Measurements from ENCODE around the gene CBX5.
"Not testable (repeated sequence)": the region's sequence is repeated elsewhere in the genome, so short reads cannot be mapped to it uniquely, and the experiment has no call there.

The CBX5 gene

DNA sequence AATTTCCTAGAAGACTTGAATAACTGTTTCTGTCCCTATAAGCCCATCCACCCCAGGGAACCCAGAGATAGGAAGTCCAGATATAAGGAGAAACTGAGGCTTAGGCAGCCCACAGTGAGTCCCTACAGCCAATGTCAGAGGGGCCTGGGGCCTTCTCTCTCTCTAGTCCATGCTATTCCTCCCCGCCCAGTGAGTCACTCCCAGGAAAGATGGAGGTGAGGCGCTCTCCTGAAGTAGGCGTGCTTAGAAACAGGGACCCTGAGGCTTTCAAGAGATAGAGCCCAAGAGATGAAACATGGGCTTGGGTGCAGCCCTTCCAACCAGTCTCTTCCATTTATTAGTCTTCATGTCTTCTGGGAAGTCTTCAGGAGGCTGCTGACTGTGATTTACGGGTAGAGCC is 88.8 kb downstream of the CBX5 start:
- no peaks in the 10 kb centered on the region for H3K36me3 ChIP-seq (ENCODE audit: control insufficient read depth, insufficient read depth, low read length)
- no peak overlapping the region for H3K27ac ChIP-seq (ENCODE audit: insufficient read depth, low read depth, low read length, poor library complexity, severe bottlenecking)
- no peaks in the 10 kb centered on the region for H3K4me1 ChIP-seq (ENCODE audit: control insufficient read depth, insufficient read depth, low read length)
- H3K9me3 ChIP-seq (ENCODE audit: control insufficient read depth, low read length) = no peaks in the 10 kb centered on the region
- H3K4me3 ChIP-seq (ENCODE audit: insufficient read depth, low read depth, low read length) = no peak overlapping the region
- H3K27me3 ChIP-seq (ENCODE audit: control insufficient read depth, insufficient read depth, low read length, poor library complexity, severe bottlenecking) = peaks cover 67% of the 10 kb centered on the region
- WGBS, 2 experiments = 36 to 42% methylated on average over 4 of the region's 4 CpGs

DNA sequence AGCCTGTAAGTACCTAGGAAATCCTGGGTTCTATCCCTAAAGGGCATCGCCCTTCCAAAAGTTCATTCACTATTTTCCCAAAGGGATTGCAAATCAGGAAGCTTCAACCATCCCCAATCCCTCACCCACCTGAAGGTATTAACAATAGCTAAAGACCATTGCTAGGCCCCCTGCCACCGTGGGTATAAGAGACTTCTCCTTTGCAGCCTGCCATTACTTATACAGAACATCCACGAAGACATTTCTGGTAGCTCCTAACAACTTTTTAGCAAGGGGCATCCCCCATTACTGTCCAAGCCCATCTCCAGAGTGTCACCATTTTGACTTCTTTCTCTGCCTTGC is 90.8 kb downstream of the CBX5 start:
- no peak overlapping the region for H3K27ac ChIP-seq (ENCODE audit: insufficient read depth, low read depth, low read length, poor library complexity, severe bottlenecking)
- H3K4me1 ChIP-seq (ENCODE audit: control insufficient read depth, insufficient read depth, low read length) = no peaks in the 10 kb centered on the region
- no peaks in the 10 kb centered on the region for H3K9me3 ChIP-seq (ENCODE audit: control insufficient read depth, low read length)
- peaks cover 47% of the 10 kb centered on the region for H3K27me3 ChIP-seq (ENCODE audit: control insufficient read depth, insufficient read depth, low read length, poor library complexity, severe bottlenecking)
- WGBS, 2 experiments = 21 to 24% methylated on average over 3 of the region's 3 CpGs
- H3K36me3 ChIP-seq (ENCODE audit: control insufficient read depth, insufficient read depth, low read length) = no peaks in the 10 kb centered on the region
- H3K4me3 ChIP-seq (ENCODE audit: insufficient read depth, low read depth, low read length) = peak overlapping the region; percentile 79

DNA sequence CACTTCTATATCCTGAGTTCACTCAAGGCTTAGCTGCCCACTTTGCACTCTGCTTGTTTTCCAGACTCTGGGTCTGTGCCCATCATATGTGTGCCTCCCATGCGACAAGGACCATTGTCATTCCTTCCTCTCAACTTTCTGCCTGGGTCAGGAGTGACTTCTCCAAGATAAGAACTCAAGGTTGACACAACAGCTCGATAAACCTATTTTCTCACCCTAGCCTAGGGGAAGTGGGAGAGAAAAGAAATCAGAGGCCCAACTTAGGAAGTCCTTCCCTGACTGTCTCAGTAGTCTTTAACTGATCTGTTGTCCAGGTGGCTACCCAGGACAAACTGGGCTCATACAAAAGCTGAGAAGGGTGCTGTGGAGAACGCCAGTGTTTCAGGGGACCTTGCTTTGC is 92.8 kb downstream of the CBX5 start:
- no peaks in the 10 kb centered on the region for H3K36me3 ChIP-seq (ENCODE audit: control insufficient read depth, insufficient read depth, low read length)
- WGBS, 2 experiments = 95 to 96% methylated on average over 3 of the region's 3 CpGs
- H3K27ac ChIP-seq (ENCODE audit: insufficient read depth, low read depth, low read length, poor library complexity, severe bottlenecking) = no peak overlapping the region
- no peaks in the 10 kb centered on the region for H3K9me3 ChIP-seq (ENCODE audit: control insufficient read depth, low read length)
- H3K27me3 ChIP-seq (ENCODE audit: control insufficient read depth, insufficient read depth, low read length, poor library complexity, severe bottlenecking) = peaks cover 26% of the 10 kb centered on the region
- peaks cover 6% of the 10 kb centered on the region for H3K4me1 ChIP-seq (ENCODE audit: control insufficient read depth, insufficient read depth, low read length)
- no peak overlapping the region for H3K4me3 ChIP-seq (ENCODE audit: insufficient read depth, low read depth, low read length)

DNA sequence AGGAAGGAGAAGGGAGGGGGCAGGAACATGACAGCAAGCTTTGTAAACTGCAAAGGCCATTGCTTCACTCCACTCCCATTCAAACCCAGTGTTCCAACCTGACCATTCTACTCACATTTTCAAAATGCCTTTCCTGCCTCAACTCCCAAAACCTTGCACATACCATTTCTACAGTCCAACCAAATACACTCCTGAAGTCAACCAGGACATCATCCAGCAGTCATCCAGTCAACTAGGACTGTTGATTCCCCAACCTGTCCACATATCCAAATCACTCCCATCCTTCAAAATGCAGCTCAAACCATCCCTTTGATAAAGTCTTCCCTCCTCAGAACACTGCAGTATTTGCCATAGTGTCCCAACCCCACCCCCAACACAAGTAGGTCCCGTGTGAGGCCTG is 94.0 kb downstream of the CBX5 start:
- H3K27me3 ChIP-seq (ENCODE audit: control insufficient read depth, insufficient read depth, low read length, poor library complexity, severe bottlenecking) = peaks cover 15% of the 10 kb centered on the region
- no peak overlapping the region for H3K27ac ChIP-seq (ENCODE audit: insufficient read depth, low read depth, low read length, poor library complexity, severe bottlenecking)
- peaks cover 6% of the 10 kb centered on the region for H3K4me1 ChIP-seq (ENCODE audit: control insufficient read depth, insufficient read depth, low read length)
- H3K9me3 ChIP-seq (ENCODE audit: control insufficient read depth, low read length) = no peaks in the 10 kb centered on the region
- no peaks in the 10 kb centered on the region for H3K36me3 ChIP-seq (ENCODE audit: control insufficient read depth, insufficient read depth, low read length)
- WGBS, 2 experiments = 100% methylated on average over 1 of the region's 1 CpG
- H3K4me3 ChIP-seq (ENCODE audit: insufficient read depth, low read depth, low read length) = no peak overlapping the region

DNA sequence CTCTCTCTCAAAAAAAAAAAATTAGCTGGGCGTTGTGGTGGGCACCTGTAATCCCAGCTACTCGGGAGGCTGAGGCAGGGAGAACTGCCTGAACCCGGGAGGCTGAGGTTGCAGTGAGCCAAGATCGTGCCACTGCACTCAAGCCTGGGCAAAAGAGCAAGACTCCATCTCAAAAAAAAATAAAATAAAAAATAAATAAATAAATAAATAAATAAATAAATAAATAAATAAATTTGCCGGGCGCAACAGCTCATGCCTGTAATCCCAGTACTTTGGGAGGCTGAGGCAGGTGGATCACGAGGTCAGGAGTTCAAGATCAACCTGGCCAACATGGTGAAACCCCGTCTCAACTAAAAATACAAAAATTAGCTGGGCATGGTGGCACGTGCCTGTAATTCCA is 94.6 kb downstream of the CBX5 start:
- H3K9me3 ChIP-seq (ENCODE audit: control insufficient read depth, low read length) = not testable (repeated sequence)
- 93% methylated on average over 9 of the region's 9 CpGs for WGBS, 2 experiments

DNA sequence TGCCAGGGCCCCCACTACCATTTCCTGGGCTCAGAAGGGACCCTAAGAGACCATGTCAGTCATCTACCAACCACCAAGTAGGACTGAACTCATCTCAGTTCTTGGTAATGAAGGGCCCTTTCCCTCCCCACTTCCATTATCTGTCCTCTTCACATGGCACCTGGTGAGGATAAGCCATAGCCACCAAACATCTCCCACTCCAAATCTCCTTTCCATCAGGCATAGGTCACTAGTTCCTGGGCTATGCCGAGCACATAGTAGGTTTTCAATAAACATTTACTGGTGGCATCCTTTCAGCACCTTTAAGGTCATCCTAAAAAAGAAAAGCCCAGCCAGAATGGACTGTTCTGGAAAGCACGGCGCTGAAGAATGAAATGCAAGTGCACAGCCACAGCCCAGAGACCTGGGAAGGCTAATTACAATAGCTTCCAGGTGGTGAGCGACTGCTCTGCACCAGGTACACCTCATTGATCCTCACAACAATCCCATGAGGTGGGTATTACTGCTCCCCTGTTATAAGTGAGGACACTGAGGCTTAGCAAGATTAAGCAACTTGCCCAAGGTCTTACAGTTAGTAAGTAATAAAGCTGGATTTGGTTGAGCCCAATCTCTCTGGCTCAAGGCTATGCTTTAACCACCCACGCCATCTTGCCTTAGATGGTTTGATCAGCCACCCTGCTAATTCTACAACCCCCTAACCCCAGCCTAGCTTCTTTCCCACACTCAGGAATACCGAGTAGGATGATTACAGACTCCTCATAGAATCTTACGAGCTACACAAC is 95.7 kb downstream of the CBX5 start:
- H3K4me3 ChIP-seq (ENCODE audit: insufficient read depth, low read depth, low read length) = no peak overlapping the region
- no peaks in the 10 kb centered on the region for H3K9me3 ChIP-seq (ENCODE audit: control insufficient read depth, low read length)
- WGBS, 2 experiments = 95 to 97% methylated on average over 7 of the region's 7 CpGs
- H3K4me1 ChIP-seq (ENCODE audit: control insufficient read depth, insufficient read depth, low read length) = peaks cover 6% of the 10 kb centered on the region
- H3K36me3 ChIP-seq (ENCODE audit: control insufficient read depth, insufficient read depth, low read length) = no peaks in the 10 kb centered on the region
- H3K27me3 ChIP-seq (ENCODE audit: control insufficient read depth, insufficient read depth, low read length, poor library complexity, severe bottlenecking) = no peaks in the 10 kb centered on the region
- H3K27ac ChIP-seq (ENCODE audit: insufficient read depth, low read depth, low read length, poor library complexity, severe bottlenecking) = no peak overlapping the region

More for the DNA sequence above, 94.6 kb downstream of the CBX5 start:
- not testable (repeated sequence) for H3K36me3 ChIP-seq (ENCODE audit: control insufficient read depth, insufficient read depth, low read length); H3K27ac ChIP-seq (ENCODE audit: insufficient read depth, low read depth, low read length, poor library complexity, severe bottlenecking); H3K4me3 ChIP-seq (ENCODE audit: insufficient read depth, low read depth, low read length); H3K4me1 ChIP-seq (ENCODE audit: control insufficient read depth, insufficient read depth, low read length); H3K27me3 ChIP-seq (ENCODE audit: control insufficient read depth, insufficient read depth, low read length, poor library complexity, severe bottlenecking)

DNA sequence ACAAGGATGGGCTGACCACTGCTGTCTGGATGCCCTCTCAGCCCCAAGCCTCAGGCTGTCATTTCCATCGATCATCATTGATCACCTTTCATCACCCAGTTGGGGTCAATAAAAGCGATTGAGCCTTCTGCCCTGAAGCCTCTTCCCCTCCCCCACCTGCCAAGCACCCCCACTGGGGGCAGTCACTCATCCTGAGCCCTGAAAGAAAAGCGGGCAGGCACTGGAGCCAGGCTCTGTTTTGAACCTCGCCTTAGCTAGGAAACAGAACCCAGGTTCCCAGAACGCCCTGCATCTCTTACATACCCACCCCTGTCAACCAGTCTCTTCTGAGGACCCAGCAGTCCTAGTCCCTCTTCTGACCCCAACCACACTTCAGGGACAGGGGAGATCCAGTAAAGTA is 96.9 kb downstream of the CBX5 start:
- H3K4me1 ChIP-seq (ENCODE audit: control insufficient read depth, insufficient read depth, low read length) = peaks cover 6% of the 10 kb centered on the region
- 55 to 62% methylated on average over 5 of the region's 5 CpGs for WGBS, 2 experiments
- H3K4me3 ChIP-seq (ENCODE audit: insufficient read depth, low read depth, low read length) = no peak overlapping the region
- H3K27ac ChIP-seq (ENCODE audit: insufficient read depth, low read depth, low read length, poor library complexity, severe bottlenecking) = no peak overlapping the region
- no peaks in the 10 kb centered on the region for H3K36me3 ChIP-seq (ENCODE audit: control insufficient read depth, insufficient read depth, low read length)
- no peaks in the 10 kb centered on the region for H3K9me3 ChIP-seq (ENCODE audit: control insufficient read depth, low read length)
- H3K27me3 ChIP-seq (ENCODE audit: control insufficient read depth, insufficient read depth, low read length, poor library complexity, severe bottlenecking) = peaks cover 4% of the 10 kb centered on the region

DNA sequence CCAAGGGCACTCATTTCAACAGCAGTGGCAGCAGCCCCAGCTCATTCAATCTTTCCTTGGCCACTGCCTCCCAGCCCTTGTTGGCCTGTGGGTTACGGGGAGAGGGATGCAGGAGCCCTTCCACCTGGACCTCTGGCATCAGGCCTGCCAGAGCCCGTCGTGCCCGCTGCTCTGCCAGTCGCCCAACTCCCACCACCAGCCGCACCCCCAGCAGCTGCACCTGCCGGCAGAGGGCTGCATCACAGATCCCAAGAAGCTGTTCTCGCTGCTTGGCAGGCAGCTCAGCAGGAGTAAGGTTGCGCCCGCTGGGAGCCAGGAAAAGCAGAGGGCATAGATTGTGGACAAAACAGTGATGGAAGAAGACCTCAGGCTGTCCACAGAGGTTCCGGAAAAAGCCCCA is 97.8 kb downstream of the CBX5 start:
- peaks cover 9% of the 10 kb centered on the region for H3K27me3 ChIP-seq (ENCODE audit: control insufficient read depth, insufficient read depth, low read length, poor library complexity, severe bottlenecking)
- no peak overlapping the region for H3K4me3 ChIP-seq (ENCODE audit: insufficient read depth, low read depth, low read length)
- H3K27ac ChIP-seq (ENCODE audit: insufficient read depth, low read depth, low read length, poor library complexity, severe bottlenecking) = no peak overlapping the region
- no peaks in the 10 kb centered on the region for H3K36me3 ChIP-seq (ENCODE audit: control insufficient read depth, insufficient read depth, low read length)
- no peaks in the 10 kb centered on the region for H3K9me3 ChIP-seq (ENCODE audit: control insufficient read depth, low read length)
- H3K4me1 ChIP-seq (ENCODE audit: control insufficient read depth, insufficient read depth, low read length) = peaks cover 6% of the 10 kb centered on the region
- WGBS, 2 experiments = 95 to 96% methylated on average over 11 of the region's 11 CpGs
